Measurements from ENCODE around the gene MDH2.
"Not testable (repeated sequence)": the region's sequence is repeated elsewhere in the genome, so short reads cannot be mapped to it uniquely, and the experiment has no call there.

The MDH2 gene

GRCh38 chr7:76047811-76048667, at the start of gene MDH2, which contains the start of gene STYXL1:
TSS of gene MDH2 (plus strand) at chr7:76048106. CDS start at chr7:76048161, 55 bp downstream.
TSS of gene STYXL1 (minus strand) at chr7:76048000. CDS start at chr7:76030523, 17,477 bp downstream.
- DNase-seq, result peak; percentile 91

GRCh38 chr7:76000566-76000965, 47.3 kb upstream of the MDH2 start:
- no peak for DNase-seq

GRCh38 chr7:76002139-76002538, 45.8 kb upstream of the MDH2 start:
- no peak for DNase-seq

- DNase-seq, result no peak
Observed at GRCh38 chr7:76002822-76003221, 45.1 kb upstream of the MDH2 start.

DNA sequence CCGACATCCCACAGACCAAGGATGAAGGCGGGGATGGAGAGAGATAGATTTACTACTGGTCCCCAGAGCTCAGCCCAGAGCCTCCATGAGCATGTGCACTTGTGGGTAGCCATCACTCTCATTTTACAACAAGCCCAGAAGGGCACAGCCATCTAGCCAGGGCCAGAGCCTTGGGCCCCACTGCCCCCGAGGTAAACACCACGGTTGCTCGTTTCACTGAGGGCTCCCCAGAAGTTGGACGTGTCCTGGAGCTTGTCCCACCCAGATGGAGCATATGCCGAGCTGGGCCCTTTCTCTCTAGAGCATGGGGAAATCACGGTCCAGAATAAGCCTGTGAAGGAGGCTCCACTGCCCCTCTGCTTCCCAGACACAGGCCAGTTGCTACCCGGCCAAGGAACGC, 44.6 kb upstream of the MDH2 start:
- DNase-seq, result no peak

- not testable (repeated sequence) for DNase-seq
Observed at GRCh38 chr7:76005004-76005403, 42.9 kb upstream of the MDH2 start.

GRCh38 chr7:76008156-76008687, 39.7 kb upstream of the MDH2 start:
- DNase-seq, result no peak

GRCh38 chr7:76009672-76010600, 38.0 kb upstream of the MDH2 start:
- no peak for DNase-seq

GRCh38 chr7:76011442-76011861, 36.5 kb upstream of the MDH2 start:
- no peak for DNase-seq

DNA sequence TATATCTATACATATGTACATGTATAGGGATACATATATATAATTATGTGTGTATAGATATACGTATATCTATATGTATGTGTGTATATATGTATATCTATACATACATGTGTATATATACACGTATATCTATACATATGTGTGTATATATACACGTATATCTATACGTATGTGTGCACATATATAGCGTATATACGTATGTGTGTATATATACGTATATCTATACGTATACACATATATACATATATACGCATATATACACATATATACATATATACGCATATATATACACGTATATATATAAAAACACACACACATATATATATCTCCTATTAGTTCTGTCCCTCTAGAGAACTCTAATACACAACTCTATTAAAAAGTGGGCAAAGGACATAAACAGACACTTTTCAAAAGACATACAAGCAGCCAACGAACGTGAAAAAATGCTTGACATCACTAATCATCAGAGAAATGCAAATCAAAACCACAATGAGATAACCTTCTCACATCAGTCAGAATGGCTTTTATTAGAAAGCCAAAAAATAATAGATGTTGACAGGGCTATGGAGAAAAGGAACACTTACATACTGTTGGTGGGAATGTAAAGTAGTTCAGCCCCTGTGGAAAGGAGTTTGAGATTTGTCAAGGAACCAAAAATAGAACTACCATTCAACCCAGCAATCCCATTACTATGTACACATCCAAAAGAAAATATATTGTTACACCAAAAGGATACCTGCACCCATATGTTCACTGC, 31.5 kb upstream of the MDH2 start:
- DNase-seq, result no peak

DNA sequence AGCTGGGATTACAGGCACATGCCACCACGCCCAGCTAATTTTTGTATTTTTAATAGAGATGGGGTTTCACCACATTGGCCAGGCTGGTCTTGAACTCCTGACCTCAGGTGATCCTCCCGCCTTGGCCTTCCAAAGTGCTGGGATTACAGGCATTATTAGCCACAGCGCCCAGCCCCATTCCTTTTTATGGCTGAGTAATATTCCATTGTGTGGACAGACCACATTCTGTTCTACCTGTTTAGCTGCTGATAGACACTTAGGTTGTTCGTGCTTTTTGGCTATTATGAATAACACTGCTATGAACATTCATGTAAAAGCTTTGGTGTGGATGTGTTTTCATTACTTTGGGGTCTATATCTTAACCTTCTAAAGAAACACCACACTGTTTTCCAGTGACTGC, 29.4 kb upstream of the MDH2 start:
- not testable (repeated sequence) for DNase-seq

GRCh38 chr7:76020031-76020714, 27.7 kb upstream of the MDH2 start:
- peak; percentile 2 for DNase-seq

DNA sequence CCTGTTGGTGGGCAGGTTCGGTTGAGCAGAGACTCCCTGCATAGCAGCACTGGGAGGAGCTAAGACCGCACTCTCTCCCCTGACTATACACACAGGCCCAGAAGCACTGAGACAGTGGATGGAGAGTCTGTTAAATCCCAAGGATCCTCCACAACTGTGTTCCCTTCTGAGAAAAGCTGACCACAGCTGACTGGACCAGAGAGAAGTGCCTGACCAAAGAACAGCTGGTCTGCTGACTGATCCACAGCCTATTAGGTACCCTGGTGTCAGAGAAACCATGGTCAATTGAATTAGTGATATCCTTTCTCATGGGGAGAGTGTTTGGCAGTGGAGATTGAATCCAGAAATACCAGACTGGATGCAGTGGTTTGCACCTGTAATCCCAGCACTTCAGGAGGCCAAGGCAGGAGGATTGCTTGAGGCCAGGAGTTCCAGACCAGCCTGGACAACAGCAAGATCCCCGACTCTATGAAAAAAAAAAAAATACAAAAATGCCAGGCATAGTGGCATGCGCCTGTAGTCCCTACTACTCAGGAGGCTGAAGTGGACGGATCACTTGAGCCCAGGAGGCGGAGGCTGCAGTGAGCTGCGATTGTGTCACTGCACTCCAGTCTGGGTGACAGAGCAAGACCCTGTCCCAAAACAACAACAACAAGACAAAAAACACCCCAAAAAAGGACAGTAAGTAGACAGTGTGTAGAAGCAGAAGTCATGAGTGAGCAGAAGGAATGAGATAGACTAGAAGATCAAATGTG, 25.7 kb upstream of the MDH2 start:
- no peak for DNase-seq

DNA sequence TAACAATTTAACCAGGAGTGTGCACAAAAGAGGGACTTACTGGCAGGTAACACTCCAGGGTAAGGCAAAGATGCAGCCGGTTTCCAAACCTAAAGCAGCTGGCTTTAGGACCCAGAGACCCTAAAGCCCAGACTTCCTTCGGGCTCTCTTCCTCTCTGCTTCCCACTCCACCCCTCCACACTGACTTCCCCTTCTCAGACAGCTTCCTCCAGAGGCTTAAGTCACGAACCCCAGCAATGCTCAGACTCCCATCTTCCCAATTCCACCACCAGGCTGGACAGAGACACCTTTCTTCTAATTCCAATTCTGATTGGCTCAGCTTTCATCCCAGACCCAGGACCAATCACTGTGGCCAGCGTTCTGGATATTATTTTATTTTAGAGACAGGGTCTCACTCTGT, 24.9 kb upstream of the MDH2 start:
- no peak for DNase-seq

DNA sequence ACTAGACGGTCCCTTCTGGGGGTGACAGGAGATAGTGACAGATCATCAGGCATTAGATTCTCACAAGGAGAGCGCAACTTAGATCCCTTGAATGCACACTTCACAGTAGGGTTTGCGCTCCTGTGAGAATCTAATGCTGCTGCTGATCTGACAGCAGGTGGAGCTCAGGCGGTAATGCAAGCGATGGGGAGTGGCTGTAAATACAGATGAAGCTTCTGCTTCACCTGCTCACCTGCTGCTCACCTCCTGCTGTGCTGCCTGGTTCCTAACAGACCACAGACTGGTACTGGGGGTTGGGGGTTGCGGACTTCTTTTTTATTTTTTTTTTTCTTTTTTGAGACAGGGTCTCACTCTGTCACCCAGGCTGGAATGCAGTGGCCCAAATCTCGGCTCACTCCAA, 18.2 kb upstream of the MDH2 start:
- not testable (repeated sequence) for DNase-seq

- DNase-seq, result no peak
Observed at GRCh38 chr7:76031964-76032363, 15.9 kb upstream of the MDH2 start.

- DNase-seq, result no peak
Observed at GRCh38 chr7:76037310-76037709, 10.6 kb upstream of the MDH2 start.

DNA sequence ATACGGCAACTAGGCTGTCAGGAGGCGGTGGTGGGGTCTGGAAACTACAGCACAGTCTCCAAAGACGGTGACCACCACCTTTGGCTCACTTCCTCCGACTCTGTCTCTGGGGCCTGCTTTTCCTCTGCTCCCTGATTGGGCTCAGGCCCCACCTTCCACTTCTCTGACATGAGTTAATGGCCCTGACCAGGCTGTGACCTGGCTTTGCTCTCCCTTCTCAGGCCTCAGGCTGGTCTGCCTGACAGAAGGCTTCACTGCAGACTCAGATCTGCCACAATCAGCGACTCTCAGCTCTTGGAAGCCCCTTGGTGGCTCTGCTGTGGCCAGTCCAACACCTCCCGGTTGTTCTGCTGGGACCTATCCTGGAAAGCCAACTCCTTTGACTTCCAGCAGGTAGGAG, 7.8 kb upstream of the MDH2 start:
- no peak for DNase-seq

DNA sequence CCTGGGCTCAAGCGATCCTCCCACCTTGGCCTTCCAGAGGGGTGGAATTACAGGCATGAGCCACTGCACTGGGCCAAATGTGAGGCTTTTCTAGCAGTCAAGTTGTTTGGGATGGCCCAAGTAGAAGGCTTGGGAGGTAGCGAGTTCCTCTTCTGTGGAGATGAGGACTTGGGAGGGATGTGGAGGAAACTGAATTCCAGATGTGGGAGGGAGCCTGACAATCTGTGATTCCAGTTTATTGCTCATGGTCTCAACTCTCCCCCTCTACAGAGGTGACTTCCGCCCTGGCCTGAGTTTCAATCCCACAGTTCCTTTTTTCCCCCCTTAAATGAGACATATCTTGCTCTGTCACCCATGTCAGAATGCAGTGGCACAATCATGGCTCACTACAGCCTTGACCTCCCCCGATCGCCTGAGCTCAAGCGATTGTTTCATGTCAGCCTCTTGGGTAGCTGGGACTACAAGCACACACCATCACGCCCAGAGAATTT, 3.5 kb upstream of the MDH2 start:
- no peak for DNase-seq

GRCh38 chr7:76047305-76047810, 548 bp upstream of the MDH2 start:
- no peak for DNase-seq

- peak; percentile 68 for DNase-seq
Observed at GRCh38 chr7:76048668-76048988, 722 bp downstream of the MDH2 start.

All from DMS79 (cell line).